ENCODE measurements around the gene NUP205. TPM values are rescaled to one million over a fixed set of nuclear protein-coding genes. Genes with fewer than 3 reads are reported as not detected.

Gene NUP205
- total and polyA plus RNA-seq, 12 donors, result 22.3 to 48.1 (median 35.4) TPM

- Histone ChIP-seq H3K36me3 (replicated peaks in 1 of 2) (no peaks in the 10 kb centered on the region), H3K9me3 (replicated peaks in 1 of 3) (no peaks in the 10 kb centered on the region), H3K4me1 (replicated peaks in 1 of 2) (no peaks in the 10 kb centered on the region), H3K27ac (no peak overlapping the region), H3K27me3 (no peaks in the 10 kb centered on the region), H3K4me3 (no peak overlapping the region)
- TF ChIP-seq POLR2A (IDR thresholded peaks at IDR 0.05) (no peak), CTCF (IDR thresholded peaks at IDR 0.05) (no peak)
- DNase-seq, result no peak
- WGBS, 4 donors, result 88 to 95% (median 93%) methylated on average over 6 of the region's 6 CpGs
- intact Hi-C loops (cut with DNase I), result no loop called here
These were observed 16.7 kb upstream of the NUP205 start for GRCh38 chr7:135541029-135541428.

GRCh38 chr7:135550196-135550595 lies 7.5 kb upstream of the NUP205 start:
- intact Hi-C loops (cut with DNase I), result loop anchor here in 1 of 2 donors (10.0 kb wide), 1 partner anchor 265 kb away; no protein-coding TSS in a partner anchor
- no peak overlapping the region for H3K4me3 ChIP-seq
- H3K36me3 ChIP-seq (replicated peaks in 1 of 2), result no peaks in the 10 kb centered on the region
- H3K4me1 ChIP-seq (replicated peaks in 1 of 2), result no peaks in the 10 kb centered on the region
- no peaks in the 10 kb centered on the region for H3K27me3 ChIP-seq
- no peak overlapping the region for H3K27ac ChIP-seq
- TF ChIP-seq CTCF (IDR thresholded peaks at IDR 0.05) (no peak), POLR2A (IDR thresholded peaks at IDR 0.05) (no peak)
- 71 to 79% (median 75%) methylated on average over 7 of the region's 7 CpGs for WGBS, 4 donors
- no peaks in the 10 kb centered on the region for H3K9me3 ChIP-seq (replicated peaks in 1 of 3)
- DNase-seq, result no peak

- H3K27me3 ChIP-seq, result no peaks in the 10 kb centered on the region
- H3K4me3 ChIP-seq, result no peak overlapping the region
- intact Hi-C loops (cut with DNase I), result loop anchor here in 1 of 2 donors (10.0 kb wide), 1 partner anchor 267 kb away; no protein-coding TSS in a partner anchor
- no peaks in the 10 kb centered on the region for H3K9me3 ChIP-seq (replicated peaks in 1 of 3)
- H3K36me3 ChIP-seq (replicated peaks in 1 of 2), result no peaks in the 10 kb centered on the region
- TF ChIP-seq POLR2A (IDR thresholded peaks at IDR 0.05) (no peak), CTCF (IDR thresholded peaks at IDR 0.05) (no peak)
- 43 to 69% (median 58%) methylated on average over 3 of the region's 3 CpGs for WGBS, 4 donors
- H3K4me1 ChIP-seq (replicated peaks in 1 of 2), result no peaks in the 10 kb centered on the region
- no peak for DNase-seq
- H3K27ac ChIP-seq, result no peak overlapping the region
These were observed 5.6 kb upstream of the NUP205 start for GRCh38 chr7:135552148-135552547.

GRCh38 chr7:135553346-135553745 lies 4.4 kb upstream of the NUP205 start:
- 68 to 83% (median 79%) methylated on average over 3 of the region's 3 CpGs for WGBS, 4 donors
- no peaks in the 10 kb centered on the region for H3K4me1 ChIP-seq (replicated peaks in 1 of 2)
- TF ChIP-seq POLR2A (IDR thresholded peaks at IDR 0.05) (no peak), CTCF (IDR thresholded peaks at IDR 0.05) (no peak)
- no peak for DNase-seq
- H3K4me3 ChIP-seq, result no peak overlapping the region
- H3K36me3 ChIP-seq (replicated peaks in 1 of 2), result no peaks in the 10 kb centered on the region
- H3K9me3 ChIP-seq (replicated peaks in 1 of 3), result no peaks in the 10 kb centered on the region
- no peaks in the 10 kb centered on the region for H3K27me3 ChIP-seq
- intact Hi-C loops (cut with DNase I), result loop anchor here in 1 of 2 donors (10.0 kb wide), 1 partner anchor 269 kb away; no protein-coding TSS in a partner anchor
- H3K27ac ChIP-seq, result no peak overlapping the region

Measured in adrenal gland (tissue), 12 donors.